ENCODE results near the gene TCEA3.

DNA sequence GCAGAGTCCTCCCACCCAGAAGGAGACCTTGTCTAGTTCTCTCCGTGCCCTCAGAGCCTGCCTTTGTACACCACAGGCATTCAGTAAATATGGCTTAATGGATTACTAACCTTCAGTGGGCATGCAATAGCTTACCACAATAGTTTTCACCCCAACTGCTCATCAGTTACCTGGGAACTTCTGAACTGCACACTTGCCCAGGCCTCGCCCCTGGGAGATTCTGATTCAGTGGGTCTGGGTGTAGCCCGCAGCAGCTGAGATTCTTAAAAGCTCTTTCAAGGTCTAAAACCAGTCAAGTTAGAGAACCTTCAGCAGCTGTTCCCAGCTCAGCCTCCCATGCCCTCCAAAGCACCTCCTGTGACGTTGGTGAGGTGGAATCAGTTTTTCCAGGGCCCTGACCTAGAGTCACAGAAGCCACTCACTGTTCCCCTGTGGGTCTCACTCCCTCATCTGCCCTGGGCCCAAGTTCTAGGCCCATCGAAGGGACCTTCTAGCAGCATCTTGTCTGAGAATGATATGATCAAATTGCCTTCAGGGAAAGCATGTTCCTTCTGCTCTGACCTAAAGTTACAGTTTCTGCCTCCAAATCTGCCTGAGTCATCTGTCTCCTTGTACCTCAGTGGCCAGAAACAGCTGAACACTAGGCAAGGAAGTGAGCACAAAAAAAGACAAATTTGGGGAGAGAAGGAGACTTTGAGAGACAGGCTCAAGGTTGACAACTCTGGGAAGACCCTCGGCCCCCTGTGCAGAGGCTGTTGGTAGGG, 48.7 kb upstream of the TCEA3 start:
- TF ChIP-seq, protein P1, sequence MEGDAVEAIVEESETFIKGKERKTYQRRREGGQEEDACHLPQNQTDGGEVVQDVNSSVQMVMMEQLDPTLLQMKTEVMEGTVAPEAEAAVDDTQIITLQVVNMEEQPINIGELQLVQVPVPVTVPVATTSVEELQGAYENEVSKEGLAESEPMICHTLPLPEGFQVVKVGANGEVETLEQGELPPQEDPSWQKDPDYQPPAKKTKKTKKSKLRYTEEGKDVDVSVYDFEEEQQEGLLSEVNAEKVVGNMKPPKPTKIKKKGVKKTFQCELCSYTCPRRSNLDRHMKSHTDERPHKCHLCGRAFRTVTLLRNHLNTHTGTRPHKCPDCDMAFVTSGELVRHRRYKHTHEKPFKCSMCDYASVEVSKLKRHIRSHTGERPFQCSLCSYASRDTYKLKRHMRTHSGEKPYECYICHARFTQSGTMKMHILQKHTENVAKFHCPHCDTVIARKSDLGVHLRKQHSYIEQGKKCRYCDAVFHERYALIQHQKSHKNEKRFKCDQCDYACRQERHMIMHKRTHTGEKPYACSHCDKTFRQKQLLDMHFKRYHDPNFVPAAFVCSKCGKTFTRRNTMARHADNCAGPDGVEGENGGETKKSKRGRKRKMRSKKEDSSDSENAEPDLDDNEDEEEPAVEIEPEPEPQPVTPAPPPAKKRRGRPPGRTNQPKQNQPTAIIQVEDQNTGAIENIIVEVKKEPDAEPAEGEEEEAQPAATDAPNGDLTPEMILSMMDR (IDR thresholded peaks at IDR 0.05), result no peak
- TF ChIP-seq POLR2AphosphoS5 (IDR thresholded peaks at IDR 0.05; ENCODE audit: insufficient read depth in 1 of 2, low read depth in 1 of 2), result no peak
